ENCODE measurements around the gene C18orf54. TPM values are rescaled to one million over a fixed set of nuclear protein-coding genes. Genes with fewer than 3 reads are reported as not detected.

C18orf54 gene
- total RNA-seq, 2 donors from 2014 or later, result 2.9 to 6.1 TPM

DNA sequence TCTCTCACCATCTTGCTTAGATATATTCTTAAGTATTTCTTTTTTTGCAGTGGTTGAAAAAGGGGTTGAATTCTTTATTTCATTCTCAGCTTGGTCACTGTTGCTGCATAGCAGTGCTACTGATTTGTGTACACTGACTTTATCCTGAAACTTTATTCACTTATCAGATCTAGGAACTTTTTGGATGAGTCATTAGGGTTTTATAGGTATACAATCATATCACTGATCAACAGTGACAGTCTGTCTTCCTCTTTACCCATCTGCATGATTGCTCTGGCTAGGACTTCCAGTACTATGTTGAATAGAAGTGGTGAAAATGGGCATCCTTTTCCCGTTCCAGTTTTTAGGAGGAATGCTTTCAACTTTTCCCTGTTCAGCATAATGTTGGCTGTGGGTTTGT lies 6.5 kb upstream of the C18orf54 start:
- H3K27me3 ChIP-seq, result no peaks in the 10 kb centered on the region
- no peaks in the 10 kb centered on the region for H3K4me1 ChIP-seq
- no peak overlapping the region for H3K4me3 ChIP-seq
- TF ChIP-seq, protein P1, sequence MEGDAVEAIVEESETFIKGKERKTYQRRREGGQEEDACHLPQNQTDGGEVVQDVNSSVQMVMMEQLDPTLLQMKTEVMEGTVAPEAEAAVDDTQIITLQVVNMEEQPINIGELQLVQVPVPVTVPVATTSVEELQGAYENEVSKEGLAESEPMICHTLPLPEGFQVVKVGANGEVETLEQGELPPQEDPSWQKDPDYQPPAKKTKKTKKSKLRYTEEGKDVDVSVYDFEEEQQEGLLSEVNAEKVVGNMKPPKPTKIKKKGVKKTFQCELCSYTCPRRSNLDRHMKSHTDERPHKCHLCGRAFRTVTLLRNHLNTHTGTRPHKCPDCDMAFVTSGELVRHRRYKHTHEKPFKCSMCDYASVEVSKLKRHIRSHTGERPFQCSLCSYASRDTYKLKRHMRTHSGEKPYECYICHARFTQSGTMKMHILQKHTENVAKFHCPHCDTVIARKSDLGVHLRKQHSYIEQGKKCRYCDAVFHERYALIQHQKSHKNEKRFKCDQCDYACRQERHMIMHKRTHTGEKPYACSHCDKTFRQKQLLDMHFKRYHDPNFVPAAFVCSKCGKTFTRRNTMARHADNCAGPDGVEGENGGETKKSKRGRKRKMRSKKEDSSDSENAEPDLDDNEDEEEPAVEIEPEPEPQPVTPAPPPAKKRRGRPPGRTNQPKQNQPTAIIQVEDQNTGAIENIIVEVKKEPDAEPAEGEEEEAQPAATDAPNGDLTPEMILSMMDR (IDR thresholded peaks at IDR 0.05), result no peak
- H3K36me3 ChIP-seq, result no peaks in the 10 kb centered on the region
- intact Hi-C loops (cut with DNase I), result no loop called here
- no peak overlapping the region for H3K9ac ChIP-seq (ENCODE audit: low read depth in 2 of 2, low read length in 2 of 2)
- no peak for DNase-seq
- no peaks in the 10 kb centered on the region for H3K9me3 ChIP-seq
- H3K27ac ChIP-seq, result no peak overlapping the region

DNA sequence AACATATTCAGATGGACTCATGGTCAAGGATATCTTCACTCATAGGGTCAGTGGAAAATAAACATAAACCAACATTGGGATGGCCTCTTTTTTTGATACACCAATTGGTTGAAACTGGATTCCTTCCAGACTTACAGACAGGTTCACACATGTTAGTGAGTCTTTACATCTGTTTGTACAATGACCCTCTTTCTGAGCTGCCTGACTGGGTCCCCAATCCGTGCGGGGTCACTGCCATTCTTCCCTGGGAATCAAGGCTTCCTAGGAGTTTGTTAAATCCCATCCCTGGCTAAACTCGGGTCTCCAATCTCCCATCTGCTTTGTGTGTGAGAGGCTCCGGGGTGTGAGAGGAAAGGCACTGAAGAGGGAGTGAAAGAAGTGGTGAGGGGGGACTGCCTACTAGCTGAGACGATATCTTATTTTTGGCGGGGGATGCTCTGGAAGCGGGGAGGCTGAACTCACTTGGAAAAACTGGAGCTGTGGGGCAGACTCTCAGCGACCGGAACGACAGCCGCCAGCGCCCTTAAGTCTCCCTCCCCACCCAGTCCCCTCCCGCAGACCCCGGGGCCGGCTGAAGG lies 535 bp upstream of the C18orf54 start:
- Histone ChIP-seq H3K4me3 (peak overlapping the region; percentile 60), H3K27me3 (no peaks in the 10 kb centered on the region), H3K36me3 (no peaks in the 10 kb centered on the region), H3K9me3 (no peaks in the 10 kb centered on the region), H3K27ac (peak overlapping the region; percentile 44), H3K4me1 (no peaks in the 10 kb centered on the region), H3K9ac (ENCODE audit: low read depth in 2 of 2, low read length in 2 of 2) (peak overlapping the region; percentile 66 to 76)
- peak; percentile 18 for DNase-seq
- intact Hi-C loops (cut with DNase I), result no loop called here
- TF ChIP-seq, protein P1 (IDR thresholded peaks at IDR 0.05), result no peak

DNA sequence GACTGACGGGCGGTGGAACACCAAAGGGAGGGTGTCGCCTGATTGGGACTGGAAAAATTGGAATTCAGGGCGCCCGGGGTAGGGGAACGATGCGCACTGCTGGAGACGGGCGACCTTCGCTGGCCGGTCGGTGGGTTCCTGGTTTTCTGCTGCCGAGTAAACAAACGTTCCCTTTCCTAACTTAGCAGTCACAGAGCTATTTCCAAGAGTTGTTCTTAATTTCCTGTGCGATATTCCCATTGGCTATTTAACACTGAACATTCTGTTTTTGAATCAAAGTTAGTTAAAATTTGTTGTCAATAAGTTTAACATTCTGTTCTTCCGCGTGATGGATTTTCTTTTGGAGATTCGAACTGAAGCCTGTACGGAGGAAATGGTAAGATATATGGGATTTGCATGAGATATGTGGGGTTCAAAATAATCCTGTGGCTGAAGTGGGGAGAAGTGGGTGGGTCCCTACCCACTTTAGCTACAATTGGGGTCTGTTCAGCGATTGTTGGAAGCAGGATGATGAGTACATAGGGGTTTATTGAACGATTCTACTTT lies 862 bp downstream of the C18orf54 start:
- H3K9me3 ChIP-seq, result no peaks in the 10 kb centered on the region
- no peak for DNase-seq
- no peak overlapping the region for H3K27ac ChIP-seq
- TF ChIP-seq, protein P1 (IDR thresholded peaks at IDR 0.05), result no peak
- peak overlapping the region; percentile 74 to 76 for H3K9ac ChIP-seq (ENCODE audit: low read depth in 2 of 2, low read length in 2 of 2)
- intact Hi-C loops (cut with DNase I), result no loop called here
- no peaks in the 10 kb centered on the region for H3K4me1 ChIP-seq
- H3K27me3 ChIP-seq, result no peaks in the 10 kb centered on the region
- peak overlapping the region; percentile 60 for H3K4me3 ChIP-seq
- no peaks in the 10 kb centered on the region for H3K36me3 ChIP-seq

DNA sequence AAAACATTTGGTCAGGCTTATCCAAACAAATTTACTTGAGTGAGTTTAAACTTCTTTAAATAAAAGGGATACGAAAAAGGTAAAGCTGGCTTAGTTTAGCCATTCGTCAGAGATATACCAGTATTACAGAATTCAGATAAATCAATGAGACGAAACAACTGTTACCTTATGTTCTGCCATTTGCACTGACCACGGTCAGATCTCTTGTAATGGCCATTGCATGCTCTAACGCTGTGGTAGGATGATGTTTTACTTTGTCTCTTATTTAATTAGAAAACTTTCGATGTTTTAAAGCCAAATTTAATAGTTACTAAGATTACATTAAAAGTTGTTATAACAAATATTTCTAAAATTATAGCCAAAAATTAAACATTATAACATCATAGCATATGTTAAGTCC lies 1.5 kb downstream of the C18orf54 start:
- no peaks in the 10 kb centered on the region for H3K27me3 ChIP-seq
- TF ChIP-seq, protein P1 (IDR thresholded peaks at IDR 0.05), result no peak
- no peaks in the 10 kb centered on the region for H3K4me1 ChIP-seq
- H3K4me3 ChIP-seq, result no peak overlapping the region
- H3K27ac ChIP-seq, result no peak overlapping the region
- intact Hi-C loops (cut with DNase I), result no loop called here
- H3K9ac ChIP-seq (ENCODE audit: low read depth in 2 of 2, low read length in 2 of 2), result no peak overlapping the region
- H3K36me3 ChIP-seq, result no peaks in the 10 kb centered on the region
- H3K9me3 ChIP-seq, result no peaks in the 10 kb centered on the region
- DNase-seq, result no peak

DNA sequence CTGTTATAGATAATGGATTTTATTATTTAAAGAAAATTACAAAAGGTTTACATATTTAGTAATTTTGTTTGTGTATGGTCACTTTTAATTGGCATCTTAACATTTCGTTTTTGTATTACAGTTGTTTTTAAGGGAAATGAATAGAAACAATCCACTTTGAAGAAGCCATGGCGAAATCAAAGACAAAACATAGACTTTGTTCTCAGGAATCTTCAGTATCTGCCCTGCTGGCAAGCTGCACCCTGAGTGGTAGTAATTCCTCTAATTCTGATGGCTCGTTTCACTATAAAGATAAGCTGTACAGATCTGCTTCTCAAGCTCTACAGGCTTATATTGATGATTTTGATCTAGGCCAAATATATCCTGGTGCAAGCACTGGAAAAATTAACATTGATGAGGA lies 2.7 kb downstream of the C18orf54 start:
- intact Hi-C loops (cut with DNase I), result no loop called here
- H3K4me3 ChIP-seq, result no peak overlapping the region
- TF ChIP-seq, protein P1 (IDR thresholded peaks at IDR 0.05), result no peak
- no peaks in the 10 kb centered on the region for H3K27me3 ChIP-seq
- no peak overlapping the region for H3K9ac ChIP-seq (ENCODE audit: low read depth in 2 of 2, low read length in 2 of 2)
- DNase-seq, result no peak
- H3K4me1 ChIP-seq, result no peaks in the 10 kb centered on the region
- H3K9me3 ChIP-seq, result no peaks in the 10 kb centered on the region
- no peak overlapping the region for H3K27ac ChIP-seq
- H3K36me3 ChIP-seq, result no peaks in the 10 kb centered on the region

All from colonic mucosa (tissue), 4 donors.